MV-4-11 (cell line): ENCODE measurements around the gene HTR6.

Experiments
- DNase-seq: peaks from one replicate; lab custom pipeline; 2025; lab: John Stamatoyannopoulos, UW

The HTR6 gene

GRCh38 chr1:19656780-19657466 is 7.8 kb upstream of the HTR6 start:
- no peak for DNase-seq

GRCh38 chr1:19657511-19657910 is 7.2 kb upstream of the HTR6 start:
- DNase-seq, result no peak

GRCh38 chr1:19658186-19658585 is 6.5 kb upstream of the HTR6 start:
- no peak for DNase-seq

- no peak for DNase-seq
Measured at GRCh38 chr1:19661721-19662228, 2.9 kb upstream of the HTR6 start.

- no peak for DNase-seq
Measured at GRCh38 chr1:19662313-19662712, 2.4 kb upstream of the HTR6 start.

- no peak for DNase-seq
Measured at GRCh38 chr1:19665186-19665495, 466 bp downstream of the HTR6 start.

GRCh38 chr1:19665496-19666465 is 1.1 kb downstream of the HTR6 start:
- DNase-seq, result no peak

- DNase-seq, result no peak
Measured at GRCh38 chr1:19668888-19669287, 4.2 kb downstream of the HTR6 start.

- no peak for DNase-seq
Measured at GRCh38 chr1:19670787-19671186, 6.1 kb downstream of the HTR6 start.

GRCh38 chr1:19672237-19672636 is 7.6 kb downstream of the HTR6 start:
- DNase-seq, result no peak

GRCh38 chr1:19675797-19676196 is 11.1 kb downstream of the HTR6 start:
- DNase-seq, result no peak

- DNase-seq, result peak; percentile 39
Measured at GRCh38 chr1:19676438-19676922, 11.8 kb downstream of the HTR6 start.

GRCh38 chr1:19678493-19678892 is 13.8 kb downstream of the HTR6 start:
- DNase-seq, result no peak

- no peak for DNase-seq
Measured at GRCh38 chr1:19678931-19679453, 14.3 kb downstream of the HTR6 start.

- no peak for DNase-seq
Measured at GRCh38 chr1:19679691-19680090, 15.0 kb downstream of the HTR6 start.

GRCh38 chr1:19680644-19681043 is 16.0 kb downstream of the HTR6 start:
- no peak for DNase-seq

GRCh38 chr1:19682257-19682656 is 17.6 kb downstream of the HTR6 start:
- DNase-seq, result no peak

GRCh38 chr1:19682901-19683300 is 18.2 kb downstream of the HTR6 start:
- no peak for DNase-seq

- no peak for DNase-seq
Measured at GRCh38 chr1:19683351-19683750, 18.7 kb downstream of the HTR6 start.

- DNase-seq, result no peak
Measured at GRCh38 chr1:19684677-19685076, 20.0 kb downstream of the HTR6 start.

GRCh38 chr1:19685994-19686393 is 21.3 kb downstream of the HTR6 start:
- no peak for DNase-seq

- DNase-seq, result no peak
Measured at GRCh38 chr1:19687414-19687813, 22.7 kb downstream of the HTR6 start.
